ENCODE measurements around the gene CAB39.

Gene CAB39

DNA sequence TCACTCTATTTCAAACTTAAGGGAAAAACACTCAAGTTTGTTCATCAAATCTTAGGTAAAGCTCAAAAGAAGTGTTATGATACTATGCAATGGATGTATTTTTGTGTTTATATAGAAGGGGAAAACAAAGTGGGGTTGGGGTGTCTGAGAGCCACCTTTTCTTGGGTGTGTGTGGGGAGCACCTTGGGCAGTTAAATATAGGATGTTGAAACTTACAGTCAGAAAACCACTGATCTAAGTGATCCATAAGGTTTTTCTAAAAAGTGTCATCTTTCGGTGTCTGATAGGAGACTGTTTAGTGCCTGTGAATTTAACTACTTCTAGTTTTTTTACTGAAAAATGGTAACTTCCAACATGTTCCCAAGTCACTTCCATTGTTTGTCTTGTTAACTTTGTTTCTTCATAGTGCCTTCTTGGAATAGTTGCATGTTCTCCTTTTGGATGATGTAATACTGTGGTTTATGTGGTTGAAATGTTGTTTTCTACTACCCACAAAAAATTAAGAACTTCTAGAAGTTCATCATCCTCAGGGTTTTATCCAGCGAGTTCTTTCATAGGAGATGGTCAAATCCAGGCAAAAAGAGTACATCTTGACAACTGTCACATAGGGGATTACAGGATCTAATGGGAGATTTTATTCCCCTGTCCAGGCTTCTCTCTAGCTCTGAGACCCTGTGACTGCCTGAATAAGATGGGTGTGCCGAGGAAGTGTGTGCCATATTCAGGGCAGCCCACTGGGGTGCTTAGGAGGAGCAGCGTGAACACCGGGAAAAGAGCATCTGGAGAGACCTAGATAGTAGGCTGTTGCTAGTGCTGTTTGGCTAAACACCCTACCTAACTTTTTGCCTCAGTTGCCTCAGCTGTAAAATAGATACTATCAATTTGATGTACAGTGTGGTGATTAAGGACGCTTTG, 46.2 kb downstream of the CAB39 start:
- no peak for DNase-seq

DNA sequence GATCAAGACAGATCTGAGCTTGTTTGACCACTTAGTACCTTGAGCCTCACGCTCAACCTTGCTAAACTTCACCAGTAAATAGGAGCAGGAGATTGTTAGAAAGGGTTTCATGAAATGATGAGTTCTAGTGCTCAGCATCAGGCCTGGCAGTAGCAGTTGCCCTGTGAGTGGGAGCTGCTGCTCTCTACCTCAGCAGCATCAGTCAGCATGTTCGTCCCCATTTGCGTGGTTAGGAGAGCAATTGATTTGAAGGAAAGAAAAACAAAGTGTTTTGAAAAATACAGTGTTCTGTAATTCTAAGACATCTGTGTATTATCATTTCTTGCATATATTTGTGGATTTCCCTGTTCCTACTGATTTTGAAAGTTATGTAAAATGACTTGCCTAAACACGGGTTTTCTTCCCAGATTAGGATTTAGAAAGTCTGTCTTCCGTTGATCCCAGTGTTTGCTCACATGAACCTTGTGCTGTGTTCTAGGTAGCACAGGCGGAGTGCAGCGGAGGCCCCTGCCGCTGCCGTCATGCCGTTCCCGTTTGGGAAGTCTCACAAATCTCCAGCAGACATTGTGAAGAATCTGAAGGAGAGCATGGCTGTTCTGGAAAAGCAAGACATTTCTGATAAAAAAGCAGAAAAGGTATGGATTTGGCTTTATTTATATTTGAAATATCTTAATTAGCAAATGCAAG, 47.0 kb downstream of the CAB39 start:
- no peak for DNase-seq

DNA sequence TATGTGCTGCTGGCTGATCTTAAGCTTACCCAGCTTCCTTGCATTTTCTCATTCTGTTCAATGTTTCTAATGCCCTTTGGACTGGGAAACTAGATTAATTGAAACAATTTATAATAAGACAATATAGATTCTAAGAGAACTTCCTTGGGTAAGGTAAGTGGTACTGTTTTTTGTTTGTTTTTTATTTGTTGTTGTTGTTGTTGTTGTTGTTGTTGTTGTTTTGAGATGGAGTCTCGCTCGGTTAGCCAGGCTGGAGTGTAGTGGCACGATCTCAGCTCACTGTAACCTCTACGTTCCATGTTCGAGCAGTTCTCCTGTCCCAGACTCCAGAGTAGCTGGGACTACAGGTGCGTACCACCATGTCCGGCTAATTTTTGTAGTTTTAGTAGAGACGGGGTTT, 49.1 kb downstream of the CAB39 start:
- no peak for DNase-seq

DNA sequence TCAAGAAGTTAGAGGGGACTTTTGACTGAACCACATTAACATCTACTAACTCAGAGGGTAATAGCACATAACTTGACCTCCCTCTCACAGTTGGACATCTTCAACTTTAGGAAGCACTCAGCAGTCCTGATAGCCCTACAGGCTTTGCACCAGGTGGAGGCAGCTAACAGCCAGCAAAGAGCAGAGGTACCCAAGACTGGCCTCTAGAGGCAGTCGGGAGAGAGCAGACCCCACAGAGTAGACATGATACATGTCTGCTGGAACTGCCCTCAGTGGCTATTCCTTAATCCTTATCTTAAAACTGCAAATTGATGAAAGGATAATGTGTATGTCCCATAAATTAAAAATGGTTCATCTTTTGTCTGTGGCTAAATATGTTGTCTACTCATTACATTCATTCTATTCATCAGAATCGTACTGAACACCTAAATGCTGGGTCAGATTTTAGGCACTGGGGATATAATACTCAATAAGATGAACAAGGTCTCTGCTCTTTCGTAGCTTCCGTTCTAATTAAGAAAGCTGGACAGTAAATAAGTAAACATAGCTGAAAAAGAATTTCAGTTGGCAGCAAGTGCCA, 49.8 kb downstream of the CAB39 start:
- DNase-seq = no peak

DNA sequence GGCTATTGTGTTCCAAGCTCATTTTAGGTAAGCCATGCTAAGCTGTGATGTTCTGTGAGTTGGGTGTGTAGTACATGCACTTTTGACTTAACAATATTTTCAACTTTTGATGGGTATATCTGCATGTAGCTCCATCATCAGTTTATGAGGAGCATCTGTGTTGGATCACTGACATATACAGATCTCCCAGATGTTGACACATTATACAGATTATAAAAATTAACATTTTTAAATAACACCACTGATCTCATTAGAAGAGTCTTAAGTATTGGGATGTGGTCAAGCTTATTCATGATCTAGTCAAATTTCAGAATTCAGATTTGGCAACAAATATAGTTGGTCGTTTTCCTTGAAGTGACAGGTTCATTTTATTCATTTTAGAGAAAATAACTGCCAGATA, 51.7 kb downstream of the CAB39 start:
- no peak for DNase-seq

DNA sequence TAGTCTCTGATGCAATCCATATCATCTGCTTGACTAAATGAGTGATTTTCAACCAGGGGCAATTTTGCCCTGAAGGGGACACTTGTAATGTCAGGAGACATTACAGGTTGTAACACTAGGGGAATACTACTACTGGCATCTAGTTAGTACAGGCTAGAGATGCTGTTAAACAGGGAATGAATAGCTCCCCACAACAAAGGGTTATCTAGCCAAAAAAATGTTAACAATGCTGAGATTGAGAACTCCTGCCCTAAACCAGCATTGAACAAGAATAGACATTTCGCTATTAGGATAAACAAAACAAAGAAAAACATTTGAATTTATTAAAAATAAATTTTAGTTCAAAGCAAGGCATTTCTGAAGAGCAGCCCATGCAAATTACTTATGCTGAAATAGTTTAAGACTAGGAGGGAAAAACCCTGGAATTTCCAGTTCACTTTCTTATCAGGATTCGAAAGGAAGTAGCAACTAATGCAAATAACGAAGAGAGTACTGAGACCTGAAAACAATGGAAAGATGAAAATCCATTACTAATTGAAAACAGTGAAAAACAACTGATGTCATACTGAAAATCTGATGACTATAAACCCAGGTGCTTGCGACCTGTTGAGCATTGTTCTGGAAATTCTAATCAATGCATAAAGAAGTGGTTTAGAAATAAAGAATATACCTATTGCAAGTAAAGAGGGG, 53.1 kb downstream of the CAB39 start:
- DNase-seq = no peak

DNA sequence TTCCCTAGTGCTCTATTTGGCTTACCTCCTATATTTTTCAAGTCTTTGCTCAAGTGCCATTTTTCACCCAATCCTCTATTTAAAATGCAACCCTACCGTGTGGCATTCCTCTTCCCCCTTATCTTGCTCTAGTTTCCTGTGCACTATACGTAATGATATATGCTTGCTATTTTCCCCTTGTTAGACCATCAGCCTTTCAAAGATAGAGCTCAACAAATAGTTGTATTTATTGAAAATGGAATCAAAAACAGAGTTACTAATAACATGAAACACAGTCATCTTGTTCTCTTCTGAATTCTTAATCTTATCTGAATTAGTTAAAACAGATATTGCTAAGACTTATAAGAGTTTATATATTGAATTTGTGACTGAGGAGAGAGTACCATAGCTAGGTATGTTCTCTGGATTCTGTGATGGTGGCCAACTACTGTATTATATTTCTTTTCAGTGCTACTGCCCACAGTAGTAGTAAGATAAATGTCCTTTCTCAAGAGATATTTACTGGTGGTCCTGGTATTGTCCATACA, 55.3 kb downstream of the CAB39 start:
- DNase-seq = no peak

DNA sequence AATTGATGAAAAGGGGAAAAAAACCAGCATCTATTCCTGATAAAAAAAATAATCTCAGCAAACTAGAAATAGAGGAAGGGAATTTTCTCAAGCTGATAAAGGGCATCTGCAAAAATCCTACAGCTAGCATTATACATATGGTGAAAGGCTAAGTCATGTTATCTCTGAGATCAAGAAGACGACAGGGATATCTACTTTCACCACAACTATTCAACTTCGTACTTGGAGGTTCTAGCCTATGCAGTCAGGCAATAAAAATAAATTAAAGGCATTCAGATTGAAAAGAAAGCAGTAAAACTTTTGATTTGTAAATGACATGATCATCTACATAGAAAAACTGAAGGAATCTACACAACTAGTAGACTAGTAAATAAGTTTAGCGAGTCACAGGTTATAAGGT, 58.2 kb downstream of the CAB39 start:
- no peak for DNase-seq

DNA sequence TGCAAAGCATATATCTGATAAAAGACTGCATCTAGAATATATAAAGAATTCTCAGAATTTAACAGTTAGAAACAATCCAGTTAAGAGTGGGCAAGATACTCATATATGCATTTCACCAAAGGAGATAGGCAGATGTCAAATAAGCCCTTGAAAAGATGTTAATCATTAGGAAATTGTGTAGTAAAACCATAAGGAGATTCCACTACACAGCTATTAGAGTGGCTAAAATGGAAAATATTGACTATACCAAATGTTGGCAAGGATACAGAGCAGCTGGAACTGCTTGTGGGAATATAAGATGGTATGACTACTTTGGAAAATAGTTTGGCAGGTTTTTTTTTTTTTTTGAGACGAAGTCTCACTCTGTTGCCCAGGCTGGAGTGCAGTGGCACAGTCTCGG, 59.5 kb downstream of the CAB39 start:
- no peak for DNase-seq

DNA sequence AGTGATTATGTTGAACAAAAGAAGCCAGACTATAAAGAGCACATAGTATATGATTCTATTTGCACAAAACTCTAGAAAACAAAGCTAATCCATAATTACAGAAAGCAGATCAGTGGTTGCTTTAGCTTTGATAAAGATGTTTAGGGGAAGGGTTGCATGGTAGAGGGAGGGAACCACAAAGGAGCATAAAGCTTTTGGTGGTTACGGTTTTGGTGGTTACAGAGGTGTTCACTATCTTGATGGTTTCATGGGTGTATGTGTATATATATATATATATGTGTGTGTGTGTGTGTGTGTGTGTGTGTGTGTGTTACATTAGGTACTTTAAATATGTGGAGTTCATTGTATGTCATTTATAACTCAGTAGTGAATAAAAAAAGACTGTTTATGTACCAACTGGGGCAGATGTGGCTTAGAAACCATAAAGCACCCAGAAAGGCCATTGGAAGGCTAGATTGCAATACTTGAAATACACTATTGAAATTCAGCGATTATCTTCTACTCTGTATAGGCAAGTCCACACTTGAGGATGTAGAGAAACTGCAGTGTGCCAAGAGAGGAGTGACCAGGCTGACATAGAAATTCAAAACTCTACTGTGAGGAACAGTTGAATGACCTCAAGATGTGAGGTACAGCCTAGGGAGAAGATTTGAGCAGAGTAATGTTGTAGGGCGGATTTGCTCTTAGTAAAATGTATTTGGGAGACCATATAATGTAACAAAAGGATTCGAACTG, 60.6 kb downstream of the CAB39 start:
- no peak for DNase-seq

DNA sequence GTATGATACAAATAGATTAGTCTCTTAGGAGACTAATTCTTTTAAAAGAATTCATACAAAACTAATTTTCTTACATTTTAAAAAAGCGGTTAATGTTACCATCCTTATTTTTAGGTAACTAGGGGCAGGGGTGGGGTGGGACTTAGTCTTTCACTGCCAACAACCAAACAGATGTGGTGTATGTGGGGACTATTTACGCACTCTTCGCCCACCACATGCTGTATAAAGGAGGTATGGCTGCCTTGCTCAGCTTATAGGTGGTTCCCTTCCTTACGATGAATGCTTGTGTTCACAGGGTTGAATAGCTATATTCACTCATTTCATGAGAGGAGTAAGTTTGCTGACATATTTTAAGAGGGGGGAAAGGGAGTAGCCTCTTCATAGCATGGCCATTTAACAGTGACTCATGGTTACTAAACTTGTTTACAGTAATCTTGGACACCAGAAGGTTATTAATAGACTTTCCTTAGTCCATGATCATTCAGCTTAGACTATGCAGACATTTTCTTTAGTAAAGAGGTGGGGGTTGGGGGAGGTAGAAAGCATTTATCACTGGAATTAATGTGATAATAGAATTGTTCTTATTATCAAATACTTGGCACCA, 61.8 kb downstream of the CAB39 start:
- DNase-seq = no peak

DNA sequence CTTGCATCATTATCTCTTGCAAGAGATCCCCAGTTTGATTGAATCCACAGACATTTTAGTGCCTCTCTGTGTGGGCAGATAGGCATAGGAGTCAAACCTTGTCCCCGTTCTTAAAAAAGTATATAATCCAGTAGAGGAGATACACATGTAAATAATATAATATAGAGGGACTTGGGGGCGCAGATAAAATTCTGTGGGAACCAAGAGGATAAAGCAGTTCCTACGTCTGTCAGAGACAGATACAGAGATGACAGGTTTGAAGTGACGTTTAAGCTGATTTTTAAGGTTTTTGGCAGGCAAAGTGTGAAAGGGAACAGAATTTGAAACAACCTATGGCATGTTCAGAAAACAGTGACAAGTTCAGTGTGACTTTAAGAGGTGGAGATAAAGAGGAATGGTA, 63.1 kb downstream of the CAB39 start:
- no peak for DNase-seq

DNA sequence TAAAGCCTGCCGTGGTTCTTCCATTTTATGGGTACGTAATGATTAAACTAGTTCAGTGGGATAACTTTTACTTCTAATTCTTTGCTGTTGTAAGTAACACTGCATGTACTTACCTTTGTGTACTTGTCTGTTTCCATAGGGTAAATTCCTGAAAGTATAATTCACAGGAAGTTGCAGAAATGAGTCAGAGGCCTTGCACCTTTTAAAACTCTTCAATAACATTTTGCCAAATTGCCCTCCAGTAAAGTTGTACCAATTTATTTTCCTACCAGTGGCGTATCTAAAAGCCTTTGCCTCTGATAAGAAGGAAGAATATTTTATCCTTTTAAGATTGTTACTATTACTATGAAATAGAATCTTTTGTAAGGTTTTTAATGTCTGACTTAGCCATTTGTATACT, 65.1 kb downstream of the CAB39 start:
- DNase-seq = no peak

DNA sequence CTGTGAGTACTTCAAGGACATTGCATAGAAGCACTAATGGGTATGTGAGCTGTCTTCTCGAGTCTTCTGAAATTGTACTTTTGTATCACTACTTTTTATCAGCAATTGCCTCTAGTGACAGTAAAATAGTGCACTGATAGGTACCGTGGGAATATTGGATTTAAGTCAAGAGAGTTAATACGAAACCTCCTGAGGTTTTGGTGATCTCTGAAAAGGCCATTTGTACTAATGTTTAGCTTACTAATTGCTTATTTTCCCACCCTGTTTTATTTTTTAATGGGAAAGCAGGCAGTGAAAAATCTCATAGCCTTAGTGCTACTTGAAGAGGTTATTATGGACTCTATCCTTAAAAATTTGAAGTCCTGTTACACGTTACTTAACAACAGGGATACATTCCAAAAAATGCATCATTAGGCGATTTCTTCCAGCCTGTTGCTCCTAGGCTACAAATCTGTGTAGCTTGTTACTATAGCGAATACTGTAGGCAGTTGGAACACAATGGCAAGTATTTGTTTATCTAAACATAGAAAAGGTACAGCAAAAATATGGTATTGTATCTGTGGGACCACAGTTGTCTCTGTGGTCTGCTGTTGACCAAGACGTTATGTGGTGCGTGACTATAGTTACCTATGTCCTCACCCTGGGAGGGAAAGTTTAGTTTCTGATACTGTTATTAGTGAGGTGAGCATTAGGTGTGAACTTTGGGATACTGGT, 65.9 kb downstream of the CAB39 start:
- DNase-seq = no peak

DNA sequence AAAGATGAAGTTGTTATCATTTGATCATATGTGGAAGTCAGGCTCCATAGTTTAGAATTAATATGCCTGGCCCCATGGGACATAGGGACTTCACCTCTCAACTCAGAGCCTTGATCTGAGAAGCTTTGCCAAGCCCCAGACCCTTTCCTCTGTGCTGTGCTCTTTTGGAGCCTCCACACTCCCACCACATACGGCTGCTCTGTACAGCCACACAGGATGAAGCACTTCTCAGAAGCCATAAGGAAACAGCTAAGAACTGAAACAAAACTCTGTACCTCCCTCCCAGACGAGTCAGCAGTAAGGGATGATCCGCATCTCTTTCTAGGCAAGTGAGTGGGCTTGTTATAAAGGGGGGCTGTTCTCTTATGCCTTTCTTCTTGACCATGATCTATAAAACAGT, 66.5 kb downstream of the CAB39 start:
- DNase-seq = no peak

DNA sequence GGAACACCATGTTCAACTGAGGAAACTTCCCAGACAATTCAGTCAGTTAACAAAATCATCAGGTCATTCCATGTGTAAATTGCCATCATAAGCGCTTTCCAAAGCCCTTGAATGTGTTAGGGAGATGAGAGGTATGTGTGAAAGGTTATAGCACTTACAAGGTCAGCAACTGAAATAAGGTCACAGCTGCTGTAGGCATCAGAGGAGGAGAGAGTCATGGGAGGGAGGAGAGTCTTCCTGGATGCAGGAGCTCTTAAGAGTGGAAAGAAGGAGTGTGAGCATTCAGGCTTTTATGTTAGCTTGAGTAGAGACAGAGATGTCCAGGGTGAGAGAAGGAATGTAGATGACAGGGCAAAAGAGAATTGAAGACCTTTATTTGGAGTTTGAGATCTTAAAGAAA, 67.0 kb downstream of the CAB39 start:
- no peak for DNase-seq

DNA sequence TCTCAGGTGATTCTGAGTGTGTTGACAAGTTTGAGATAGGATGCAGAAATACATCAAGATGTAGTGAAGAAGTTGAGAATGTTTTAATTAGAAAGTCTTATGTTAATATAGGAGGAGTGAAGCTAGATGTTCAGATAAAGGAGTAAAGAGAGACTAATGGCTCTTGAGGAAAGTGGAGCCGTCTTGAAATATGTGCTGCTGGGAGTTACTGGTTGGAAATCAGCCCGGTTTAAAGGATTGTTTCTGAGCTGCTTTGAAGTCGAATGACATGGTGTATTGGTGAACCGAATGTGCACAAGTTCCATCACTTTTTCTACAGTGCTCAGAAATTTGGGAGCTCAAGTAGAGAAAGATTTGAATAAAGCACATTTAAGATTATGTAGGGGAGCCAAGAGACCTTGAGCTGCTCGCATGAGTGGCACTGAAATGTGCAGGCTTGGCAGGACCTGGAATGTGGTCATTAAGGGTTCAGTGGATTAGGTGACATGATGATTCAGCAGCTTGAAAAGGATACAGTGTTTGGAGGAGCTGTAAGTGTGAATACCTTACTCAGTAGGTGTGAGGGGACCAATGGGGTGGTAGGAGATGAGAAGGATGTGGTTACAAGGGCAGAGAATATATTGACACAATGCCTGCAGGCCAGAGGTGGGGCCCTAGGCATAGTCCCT, 68.6 kb downstream of the CAB39 start:
- no peak for DNase-seq

DNA sequence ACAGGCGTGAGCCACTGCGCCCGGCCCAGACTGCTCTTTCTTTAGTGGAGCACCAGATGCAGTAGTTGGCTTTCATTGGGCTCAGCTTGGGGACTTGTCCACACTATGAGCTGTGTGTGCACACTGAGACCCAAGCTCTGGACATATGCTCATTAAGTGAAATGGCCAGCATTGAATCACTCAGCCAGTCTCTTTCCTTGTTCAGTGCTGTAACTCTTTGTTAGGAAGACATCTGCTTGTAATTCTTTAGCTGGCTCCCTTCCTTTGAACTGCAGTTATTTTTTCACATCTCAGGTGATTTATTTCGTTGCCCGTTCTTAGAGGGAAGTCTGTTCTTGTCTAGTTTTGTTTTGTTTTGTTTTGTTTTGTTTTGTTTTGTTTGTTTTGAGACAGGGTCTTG, 70.5 kb downstream of the CAB39 start:
- DNase-seq = no peak

DNA sequence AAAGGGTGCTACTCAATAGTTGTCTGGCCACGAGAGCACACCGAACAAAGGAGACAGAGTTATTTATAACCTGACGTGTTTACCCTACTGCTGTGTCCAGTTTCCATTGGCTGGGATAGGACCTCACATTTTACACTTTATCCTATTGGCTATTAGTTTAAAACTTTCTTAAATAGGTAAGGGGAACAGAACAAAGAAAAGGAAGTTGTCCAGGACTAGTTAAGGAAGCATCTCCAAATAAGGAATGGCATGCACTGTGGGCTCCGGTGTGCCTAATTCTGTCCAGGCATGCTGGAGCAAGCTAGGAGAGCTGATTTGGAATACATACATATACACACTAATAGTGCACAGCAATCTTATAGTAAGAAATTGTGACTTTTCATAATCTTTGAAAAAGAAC, 72.2 kb downstream of the CAB39 start:
- no peak for DNase-seq

DNA sequence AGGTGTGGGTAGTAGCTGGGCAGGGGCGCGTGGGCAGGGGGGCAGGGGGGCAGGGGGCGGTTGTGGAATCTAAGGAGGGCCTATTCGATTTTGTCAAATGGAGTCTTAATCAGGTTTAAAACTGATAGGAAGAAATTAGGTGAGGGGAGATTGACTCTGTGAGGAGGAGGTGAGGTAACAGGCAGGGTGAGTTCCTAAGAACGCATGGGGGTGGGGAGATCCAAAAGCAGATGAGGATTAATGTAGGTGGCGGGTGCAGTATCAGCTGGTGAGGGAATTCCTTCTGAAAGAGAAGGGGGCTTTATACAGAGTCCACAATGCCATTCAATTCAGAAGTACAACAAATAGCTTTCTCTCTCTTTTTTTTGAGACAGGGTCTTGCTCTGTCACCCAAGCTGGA, 72.7 kb downstream of the CAB39 start:
- no peak for DNase-seq

DNA sequence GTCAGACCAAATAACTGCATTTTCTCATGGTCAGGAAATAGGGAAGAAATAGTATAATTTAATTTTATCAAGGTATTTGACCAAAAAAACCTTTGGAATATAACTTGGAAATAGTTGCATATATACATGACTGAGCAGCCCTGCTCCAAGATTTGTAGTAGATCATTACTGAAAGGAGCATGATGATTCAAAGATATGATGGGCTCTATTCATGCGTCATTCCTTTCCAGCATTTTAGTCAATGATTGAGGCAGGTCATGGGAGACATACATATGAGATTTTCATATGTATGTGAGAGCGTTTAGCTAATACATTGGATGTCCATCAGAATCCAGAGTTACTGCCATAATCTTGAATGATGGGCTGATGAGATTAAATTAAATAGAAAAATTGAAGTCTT, 74.5 kb downstream of the CAB39 start:
- DNase-seq = no peak

All from right hindlimb (tissue), 1 donor.